Activated naive CD4-positive, alpha-beta T cell treated with anti-CD3 and anti-CD28 coated beads for 36 hours (primary cell): Measurements from ENCODE around the gene CYP46A1. TPM values are rescaled to one million over a fixed set of nuclear protein-coding genes. Genes with fewer than 3 reads are reported as not detected.

ENCODE experiments used
- CTCF ChIA-PET: fragments of 350-600 bp; sonication (Branson Sonifier 250); formaldehyde crosslinking; loops from one replicate; lab custom pipeline; 2021; ENCODE audit warnings: antibody characterized with exemption; lab: Charles Lee
- DNase-seq: peaks from one replicate; pipeline ENCODE4 v3.0.0-alpha.2; 2020
- H3K27ac Mint-ChIP-seq: one replicate; pipeline ENCODE4 v1.8.0; 2021; ENCODE audit warnings: mild to moderate bottlenecking, mixed read lengths
- H3K27me3 Mint-ChIP-seq: one replicate; pipeline ENCODE4 v1.8.0; 2021; ENCODE audit warnings: low read depth, mixed read lengths
- H3K36me3 Mint-ChIP-seq: one replicate; pipeline ENCODE4 v1.8.0; 2021; ENCODE audit warnings: low read depth, mixed read lengths
- H3K4me1 Mint-ChIP-seq: one replicate; pipeline ENCODE4 v1.8.0; 2021; ENCODE audit warnings: low read depth, mixed read lengths
- H3K4me3 Mint-ChIP-seq: one replicate; pipeline ENCODE4 v1.8.0; 2021; ENCODE audit warnings: mild to moderate bottlenecking, moderate library complexity, mixed read lengths
- H3K9me3 Mint-ChIP-seq: one replicate; pipeline ENCODE4 v1.8.0; 2021; ENCODE audit warnings: mixed read lengths
- intact Hi-C: fragments of 100-400 bp; cut with micrococcal nuclease; formaldehyde crosslinking; loops from one replicate; pipeline ENCODE4 v1.15.1; 2023
- total RNA-seq, 2 experiments: library from RNA; stranded (reverse); gene quantifications; one replicate each; pipeline ENCODE4 v1.2.3, GENCODE V29; 2021

Gene CYP46A1
- total RNA-seq, 2 experiments from 2014 or later = 0.10 to 0.12 TPM

- no peaks in the 10 kb centered on the region for H3K9me3 Mint-ChIP-seq
- H3K4me1 Mint-ChIP-seq = peaks cover 4% of the 10 kb centered on the region
- intact Hi-C loops = no loop called here
- peaks cover 14% of the 10 kb centered on the region for H3K27me3 Mint-ChIP-seq
- no peak overlapping the region for H3K4me3 Mint-ChIP-seq
- H3K27ac Mint-ChIP-seq = no peak overlapping the region
- no peaks in the 10 kb centered on the region for H3K36me3 Mint-ChIP-seq
- CTCF ChIA-PET = interaction anchor here (0.7 to 2.1 kb wide), 13 partner anchors 8 to 403 kb away, joined by 3 to 7 read pairs (median 4); no protein-coding TSS in a partner anchor
- peak; percentile 34 for DNase-seq
Observed at GRCh38 chr14:99687284-99688209, 3.4 kb downstream of the CYP46A1 start.

- H3K27me3 Mint-ChIP-seq = peaks cover 14% of the 10 kb centered on the region
Observed at GRCh38 chr14:99688210-99688581, 4.1 kb downstream of the CYP46A1 start.

GRCh38 chr14:99688629-99689028 lies 4.5 kb downstream of the CYP46A1 start:
- CTCF ChIA-PET = interaction anchor here (0.7 to 2.1 kb wide), 11 partner anchors 9 to 329 kb away, joined by 3 to 7 read pairs (median 3); no protein-coding TSS in a partner anchor
- Mint-ChIP-seq H3K27ac (no peak overlapping the region), H3K4me1 (peaks cover 2% of the 10 kb centered on the region), H3K36me3 (no peaks in the 10 kb centered on the region), H3K9me3 (no peaks in the 10 kb centered on the region), H3K27me3 (peaks cover 14% of the 10 kb centered on the region), H3K4me3 (no peak overlapping the region)
- DNase-seq = no peak
- intact Hi-C loops = no loop called here

More at GRCh38 chr14:99688210-99688581, 4.1 kb downstream of the CYP46A1 start:
- Mint-ChIP-seq H3K27ac (no peak overlapping the region), H3K9me3 (no peaks in the 10 kb centered on the region), H3K4me3 (no peak overlapping the region), H3K36me3 (no peaks in the 10 kb centered on the region), H3K4me1 (peaks cover 2% of the 10 kb centered on the region)
- CTCF ChIA-PET = interaction anchor here (0.7 to 2.1 kb wide), 13 partner anchors 9 to 404 kb away, joined by 3 to 7 read pairs (median 4); no protein-coding TSS in a partner anchor
- intact Hi-C loops = no loop called here
- no peak for DNase-seq

- Mint-ChIP-seq H3K27me3 (peaks cover 14% of the 10 kb centered on the region), H3K4me3 (no peak overlapping the region), H3K27ac (no peak overlapping the region), H3K4me1 (peaks cover 2% of the 10 kb centered on the region), H3K36me3 (no peaks in the 10 kb centered on the region), H3K9me3 (no peaks in the 10 kb centered on the region)
- no peak for DNase-seq
- CTCF ChIA-PET = interaction anchor here (0.6 to 1.4 kb wide), 4 partner anchors 47 to 339 kb away, joined by 3 to 5 read pairs (median 3); no protein-coding TSS in a partner anchor
- intact Hi-C loops = no loop called here
Observed at GRCh38 chr14:99689266-99690236, 5.5 kb downstream of the CYP46A1 start.

- H3K27me3 Mint-ChIP-seq = peaks cover 14% of the 10 kb centered on the region
- CTCF ChIA-PET = interaction anchor here (0.6 to 1.1 kb wide), 2 partner anchors 10 to 11 kb away, joined by 3 read pairs; no protein-coding TSS in a partner anchor
Observed at GRCh38 chr14:99690636-99691035, 6.5 kb downstream of the CYP46A1 start.

GRCh38 chr14:99691111-99691885 lies 7.2 kb downstream of the CYP46A1 start:
- Mint-ChIP-seq H3K27me3 (peaks cover 14% of the 10 kb centered on the region), H3K4me1 (peaks cover 2% of the 10 kb centered on the region), H3K27ac (no peak overlapping the region), H3K36me3 (no peaks in the 10 kb centered on the region), H3K9me3 (no peaks in the 10 kb centered on the region), H3K4me3 (no peak overlapping the region)
- intact Hi-C loops = no loop called here
- CTCF ChIA-PET = interaction anchor here (1.1 kb wide), 1 partner anchor 10 kb away, joined by 3 read pairs; no protein-coding TSS in a partner anchor
- no peak for DNase-seq

More at GRCh38 chr14:99690636-99691035, 6.5 kb downstream of the CYP46A1 start:
- Mint-ChIP-seq H3K9me3 (no peaks in the 10 kb centered on the region), H3K4me3 (no peak overlapping the region), H3K27ac (no peak overlapping the region), H3K36me3 (no peaks in the 10 kb centered on the region), H3K4me1 (peaks cover 2% of the 10 kb centered on the region)
- DNase-seq = no peak
- intact Hi-C loops = no loop called here

GRCh38 chr14:99693918-99694317 lies 9.8 kb downstream of the CYP46A1 start:
- no peaks in the 10 kb centered on the region for H3K4me1 Mint-ChIP-seq
- no peak overlapping the region for H3K27ac Mint-ChIP-seq
- CTCF ChIA-PET = no interaction called here
- no peak for DNase-seq
- no peak overlapping the region for H3K4me3 Mint-ChIP-seq
- intact Hi-C loops = no loop called here
- H3K27me3 Mint-ChIP-seq = peaks cover 10% of the 10 kb centered on the region
- H3K9me3 Mint-ChIP-seq = no peaks in the 10 kb centered on the region
- H3K36me3 Mint-ChIP-seq = no peaks in the 10 kb centered on the region

GRCh38 chr14:99696929-99697328 lies 12.8 kb downstream of the CYP46A1 start:
- no peak for DNase-seq
- intact Hi-C loops = no loop called here
- Mint-ChIP-seq H3K36me3 (no peaks in the 10 kb centered on the region), H3K27me3 (no peaks in the 10 kb centered on the region), H3K9me3 (peaks cover under 1% of the 10 kb centered on the region), H3K4me1 (peaks cover 3% of the 10 kb centered on the region), H3K4me3 (no peak overlapping the region), H3K27ac (no peak overlapping the region)
- CTCF ChIA-PET = interaction anchor here (1.8 kb wide), 1 partner anchor 9 kb away, joined by 7 read pairs; no protein-coding TSS in a partner anchor

GRCh38 chr14:99698236-99698635 lies 14.1 kb downstream of the CYP46A1 start:
- H3K27ac Mint-ChIP-seq = no peak overlapping the region
- CTCF ChIA-PET = interaction anchor here (0.9 kb wide), 1 partner anchor 10 kb away, joined by 4 read pairs; no protein-coding TSS in a partner anchor
- DNase-seq = no peak

GRCh38 chr14:99698642-99699041 lies 14.5 kb downstream of the CYP46A1 start:
- CTCF ChIA-PET = interaction anchor here (0.9 kb wide), 1 partner anchor 10 kb away, joined by 4 read pairs; no protein-coding TSS in a partner anchor
- H3K4me1 Mint-ChIP-seq = peaks cover 3% of the 10 kb centered on the region
- peaks cover 7% of the 10 kb centered on the region for H3K27me3 Mint-ChIP-seq
- H3K9me3 Mint-ChIP-seq = peaks cover 11% of the 10 kb centered on the region
- H3K27ac Mint-ChIP-seq = no peak overlapping the region
- H3K36me3 Mint-ChIP-seq = peaks cover 7% of the 10 kb centered on the region
- H3K4me3 Mint-ChIP-seq = no peak overlapping the region
- intact Hi-C loops = no loop called here
- no peak for DNase-seq

More at GRCh38 chr14:99698236-99698635, 14.1 kb downstream of the CYP46A1 start:
- H3K4me1 Mint-ChIP-seq = peaks cover 3% of the 10 kb centered on the region
- H3K36me3 Mint-ChIP-seq = peaks cover 3% of the 10 kb centered on the region
- H3K9me3 Mint-ChIP-seq = peaks cover 7% of the 10 kb centered on the region
- H3K27me3 Mint-ChIP-seq = peaks cover 2% of the 10 kb centered on the region
- H3K4me3 Mint-ChIP-seq = no peak overlapping the region
- intact Hi-C loops = no loop called here
